GM19240 (cell line): ENCODE data around the gene ARMC7.
"Not testable (repeated sequence)": the region's sequence is repeated elsewhere in the genome, so short reads cannot be mapped to it uniquely, and the experiment has no call there.

ENCODE experiments used
- DNase-seq: peaks from one replicate; pipeline ENCODE4 v3.0.0; 2011; ENCODE audit warnings: low spot score; ENCODE audit not compliant: insufficient read length

ARMC7 gene

DNA sequence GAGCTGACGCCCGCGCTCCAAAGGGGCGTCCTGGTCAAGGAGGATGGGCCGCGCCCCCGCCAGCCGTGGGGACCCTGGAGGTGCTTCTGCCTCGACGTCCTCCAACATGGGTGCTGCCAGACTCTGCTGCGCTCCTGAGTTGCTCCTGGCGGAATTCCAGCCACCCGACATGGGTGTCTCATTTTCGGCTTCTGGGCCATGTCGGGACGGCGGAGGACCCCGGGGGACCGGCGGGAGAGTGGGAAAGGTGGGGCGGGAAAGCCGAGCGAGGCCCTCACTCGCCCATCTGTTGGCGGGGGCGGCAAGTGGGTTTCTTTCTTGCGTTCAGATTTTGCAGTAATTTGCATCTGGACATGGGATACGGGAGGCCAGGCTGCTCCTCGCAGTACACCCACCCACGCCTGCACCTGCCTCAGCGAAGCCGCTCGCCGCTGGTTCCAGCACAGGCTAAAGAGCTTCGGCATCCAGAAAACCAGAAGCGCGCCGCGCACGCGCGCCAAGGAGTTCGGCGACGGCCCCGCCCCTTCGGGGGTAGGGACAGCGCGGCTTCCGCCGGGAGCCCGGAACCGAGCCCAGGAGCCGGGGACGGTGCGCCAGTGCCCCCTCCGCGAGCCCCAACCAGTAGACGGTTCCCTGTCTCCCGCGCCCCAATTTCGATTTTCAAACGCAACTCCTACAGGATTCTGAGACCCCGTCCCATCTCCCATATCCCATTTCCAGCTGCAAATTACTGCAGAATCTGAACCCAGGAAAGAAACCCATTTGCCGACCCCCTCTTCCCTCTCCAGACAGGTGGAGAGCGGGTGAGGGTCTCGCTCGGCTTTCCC is at the start of gene ARMC7:
Gene ARMC7, plus strand, starts transcription at position 563 of the 827 bp plus-strand sequence. CDS start 320 bp downstream, outside the sequence.
- DNase-seq, result peak; percentile 90

DNA sequence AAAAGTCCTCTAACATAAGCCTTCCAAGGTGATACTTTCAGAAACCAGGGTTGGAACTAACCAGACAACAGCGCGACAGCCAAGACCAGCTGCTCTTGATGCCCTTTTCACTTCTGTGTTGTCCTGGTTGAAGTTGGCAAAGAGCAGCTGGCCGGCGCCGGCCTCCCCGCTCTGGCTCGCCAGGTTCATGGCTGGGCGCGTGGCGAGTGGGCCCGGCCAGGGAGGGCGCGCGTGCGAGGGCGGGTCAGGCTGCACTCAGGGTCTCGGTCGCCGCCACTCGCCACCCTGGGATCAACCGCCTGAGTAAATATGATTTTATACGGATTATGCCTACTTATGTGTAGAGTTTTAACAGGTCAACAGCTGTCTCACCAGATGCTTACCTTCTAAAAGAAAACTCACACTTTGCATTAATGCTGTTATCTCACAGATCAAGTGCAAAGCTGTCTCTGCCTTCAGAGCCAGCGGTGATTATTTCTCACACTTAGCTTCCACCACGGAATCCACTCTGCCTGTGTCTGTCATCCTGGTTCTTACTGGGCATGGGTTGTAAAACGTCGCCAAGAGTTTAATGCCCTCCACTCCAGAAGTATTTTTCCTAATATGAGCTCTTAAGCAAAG is 49.2 kb upstream of the ARMC7 start:
- no peak for DNase-seq

DNA sequence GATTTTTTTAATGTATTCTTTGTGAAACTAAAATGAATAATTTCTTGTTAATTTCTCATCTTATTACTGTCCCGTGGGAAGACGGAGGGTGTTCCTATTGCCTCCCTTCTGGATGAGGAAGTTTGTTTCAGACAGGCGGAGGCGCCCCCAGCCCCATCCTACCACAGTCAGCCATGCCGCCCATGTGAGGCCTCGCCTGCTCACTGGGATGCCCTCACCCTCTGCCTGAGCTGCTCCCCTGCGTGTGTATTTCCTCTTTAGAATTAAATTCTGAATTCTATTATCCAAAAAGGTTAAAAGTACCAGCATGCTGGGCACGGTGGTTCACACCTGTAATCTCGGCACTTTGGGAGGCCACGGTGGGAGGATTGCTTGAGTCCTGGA is 48.7 kb upstream of the ARMC7 start:
- DNase-seq, result no peak

DNA sequence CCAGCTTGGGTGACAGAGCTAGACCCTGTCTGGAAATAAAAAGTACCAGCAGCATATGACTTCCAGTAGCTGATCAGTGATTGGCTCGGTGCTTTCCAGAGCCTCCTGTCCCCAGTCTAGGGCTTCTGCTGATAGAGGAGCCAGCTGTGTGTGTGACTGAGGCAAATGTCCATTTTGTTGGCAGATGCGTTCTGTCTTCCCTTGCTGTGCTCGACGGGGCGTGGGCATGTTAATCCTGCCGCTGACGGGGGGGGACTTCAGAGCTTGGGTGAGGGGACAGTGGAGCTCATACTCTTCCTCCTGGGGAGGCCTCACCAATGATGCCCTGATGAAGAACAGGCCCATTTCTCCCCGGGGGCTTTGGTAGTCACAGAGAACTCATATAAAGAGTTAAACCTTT is 48.2 kb upstream of the ARMC7 start:
- no peak for DNase-seq

DNA sequence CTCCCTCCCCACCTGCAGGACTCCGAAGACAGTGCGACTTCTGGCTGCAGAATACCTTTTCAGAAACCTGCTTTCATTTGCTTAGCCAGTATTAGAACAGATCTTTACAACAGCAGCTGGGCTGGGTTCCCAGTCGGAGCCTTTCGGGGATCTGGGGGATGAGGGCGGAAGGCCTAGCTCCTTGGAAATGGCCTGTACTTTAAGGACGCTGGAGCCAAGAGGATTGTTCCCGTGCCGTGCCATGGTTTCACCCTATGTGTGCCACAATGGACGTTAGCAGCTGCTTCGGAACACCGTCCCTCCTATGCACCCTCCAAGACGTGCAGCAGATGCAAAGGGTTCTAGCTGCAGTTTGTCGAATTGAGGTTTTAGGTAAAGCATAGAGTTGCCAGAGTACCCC is 46.6 kb upstream of the ARMC7 start:
- DNase-seq, result no peak

DNA sequence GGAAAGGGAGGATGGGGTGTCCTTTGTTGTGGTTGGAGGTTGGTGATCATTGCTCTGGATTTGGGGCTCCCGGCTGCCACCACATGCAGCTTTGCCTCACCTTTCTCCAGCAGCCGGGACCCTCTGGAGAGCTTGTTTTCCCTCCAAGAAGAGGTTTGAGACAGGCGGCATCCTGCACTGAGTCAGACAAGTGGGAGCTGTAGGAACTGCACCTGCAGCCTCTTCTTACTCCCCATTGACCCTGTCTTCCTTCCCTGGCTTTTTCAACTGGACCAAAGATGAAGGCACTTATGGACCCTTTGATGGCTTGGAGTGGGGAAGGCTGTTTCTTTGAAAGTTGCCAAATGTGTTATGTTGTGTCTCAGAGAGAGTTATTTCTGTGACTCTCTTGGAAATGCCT is 46.1 kb upstream of the ARMC7 start:
- no peak for DNase-seq

DNA sequence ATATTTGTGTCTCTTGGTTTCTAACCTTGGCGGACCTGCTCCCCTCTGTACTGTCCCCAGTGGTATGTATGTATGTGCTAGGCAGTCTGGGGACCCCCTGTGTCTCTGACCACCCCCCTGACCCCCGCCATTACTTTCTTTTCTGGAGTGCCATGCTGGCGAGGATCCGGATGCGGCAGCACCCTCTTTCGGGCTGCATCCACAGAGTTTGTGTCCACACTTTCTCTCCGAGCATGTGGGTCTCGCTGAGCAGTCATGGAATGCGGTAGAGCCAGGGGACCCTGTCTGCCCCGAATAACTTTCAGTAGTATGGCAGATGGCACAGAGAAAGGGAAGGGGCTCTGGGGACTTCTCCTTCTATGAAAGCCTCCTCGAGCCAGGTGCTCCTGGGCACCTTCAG is 45.7 kb upstream of the ARMC7 start:
- no peak for DNase-seq

DNA sequence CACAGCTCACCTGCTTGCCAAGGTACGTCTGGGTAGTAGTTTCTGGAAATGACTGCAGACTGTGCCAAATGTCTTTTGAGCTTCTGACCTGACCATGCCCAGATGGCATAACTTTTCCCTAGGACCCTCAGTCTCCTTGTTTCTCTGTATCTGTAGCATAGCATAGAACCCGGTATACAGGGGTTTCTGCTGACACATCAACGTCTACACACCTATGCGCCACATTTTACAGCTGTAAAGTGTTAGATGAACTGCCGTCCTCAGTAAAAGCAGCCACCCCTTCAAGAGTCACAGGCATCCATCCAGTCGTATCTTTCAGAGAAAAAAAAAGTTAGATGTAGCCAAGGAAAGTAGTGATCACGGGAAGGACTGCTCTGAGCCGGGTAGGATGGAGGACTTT is 45.3 kb upstream of the ARMC7 start:
- DNase-seq, result no peak

DNA sequence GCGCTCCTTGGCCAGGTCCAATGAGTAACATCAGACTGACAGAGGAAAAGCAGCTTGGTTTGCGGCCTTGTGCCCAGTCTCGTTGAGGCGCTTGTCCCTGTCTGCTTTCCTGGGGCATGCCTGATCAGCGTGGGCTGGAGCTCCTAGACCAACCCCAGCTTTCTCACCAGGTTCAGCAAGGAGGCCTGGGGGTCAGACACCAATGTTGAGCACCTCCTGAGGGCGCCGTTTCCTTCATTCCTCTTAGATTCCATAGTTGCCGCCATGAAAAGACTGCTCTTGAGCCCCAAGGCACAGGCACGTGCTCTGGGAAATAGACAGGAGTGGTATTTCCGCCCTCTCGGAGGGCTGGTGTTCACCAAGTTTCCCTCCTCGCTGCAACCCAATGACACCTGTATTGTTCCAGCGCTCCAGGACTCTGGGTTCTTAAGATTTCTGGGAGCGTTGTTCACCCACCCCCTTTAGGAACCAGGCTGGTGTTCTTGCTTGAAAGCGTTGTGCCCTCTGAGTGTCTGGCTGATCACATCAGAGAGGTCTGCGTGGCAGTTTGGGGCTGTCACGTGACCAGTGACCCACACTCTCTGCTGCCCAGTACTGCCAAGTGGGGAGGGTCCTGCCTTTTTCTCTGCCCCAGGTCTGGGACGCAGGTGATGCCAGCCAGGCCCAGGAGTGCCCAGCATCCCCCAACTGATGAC is 44.8 kb upstream of the ARMC7 start:
- no peak for DNase-seq

DNA sequence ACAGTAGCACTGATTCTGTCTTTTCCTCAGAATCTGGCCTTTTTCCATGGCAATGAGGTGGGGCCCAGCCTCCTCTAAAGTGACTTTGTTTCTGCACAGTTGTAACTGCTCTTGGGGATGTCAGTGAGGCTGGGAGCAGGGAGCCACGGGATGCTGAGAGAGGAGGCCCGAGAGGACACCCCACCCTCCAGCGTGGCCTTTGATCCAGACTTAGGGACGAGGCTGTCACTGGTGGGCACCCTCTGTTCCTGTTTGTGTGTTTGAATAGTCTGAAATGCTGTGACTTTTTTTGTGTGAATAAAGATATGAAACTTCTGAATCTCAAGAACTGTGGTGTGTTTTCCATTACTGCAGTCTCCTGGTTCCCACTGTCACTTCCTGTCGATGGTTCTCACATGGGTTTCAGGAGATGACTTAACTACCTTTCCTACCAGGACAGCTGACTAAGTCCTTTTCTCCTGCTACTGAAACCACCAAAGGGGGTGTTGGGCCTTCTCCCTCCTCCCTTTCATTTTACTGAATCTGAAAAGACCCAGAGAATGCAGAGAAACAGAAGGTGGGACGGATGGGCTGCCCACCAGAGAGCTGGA is 44.1 kb upstream of the ARMC7 start:
- DNase-seq, result no peak

DNA sequence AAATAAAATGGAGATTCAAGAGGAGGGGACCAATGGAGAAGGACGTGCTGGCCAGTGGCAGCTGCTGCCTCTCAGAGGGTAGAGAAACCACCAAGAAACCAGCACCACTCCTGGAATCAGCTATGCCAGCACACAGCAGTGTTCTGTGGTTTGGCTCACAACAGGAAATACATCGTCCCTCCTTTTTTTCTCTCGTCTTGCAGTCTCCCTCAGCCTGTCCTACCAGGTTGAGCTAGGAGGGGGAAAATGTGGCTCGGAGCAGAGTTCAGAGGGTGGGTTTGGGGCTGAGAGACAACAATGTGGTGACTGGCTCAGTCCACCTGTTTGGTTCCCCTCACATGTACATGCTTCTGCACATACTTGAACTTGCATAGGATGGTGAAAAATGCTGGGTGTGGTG is 41.9 kb upstream of the ARMC7 start:
- DNase-seq, result no peak

DNA sequence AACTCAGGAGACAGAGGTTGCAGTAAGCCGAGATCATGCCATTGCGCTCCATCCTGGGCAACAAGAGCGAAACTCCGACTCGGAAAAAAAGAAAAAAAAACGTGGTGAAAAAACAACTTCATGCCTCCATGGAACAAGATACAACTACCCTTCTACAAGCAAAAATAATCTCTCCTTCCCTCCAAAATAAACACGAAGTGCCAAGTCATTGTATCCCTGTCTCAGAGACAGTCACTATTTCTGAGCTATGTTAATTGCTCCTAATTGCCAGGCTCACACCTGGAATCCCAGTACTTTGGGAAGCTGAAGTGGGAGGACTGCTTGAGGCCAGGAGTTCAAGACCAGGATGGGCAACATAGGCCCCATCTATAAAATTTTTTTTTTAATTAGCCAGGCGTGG is 41.0 kb upstream of the ARMC7 start:
- no peak for DNase-seq

DNA sequence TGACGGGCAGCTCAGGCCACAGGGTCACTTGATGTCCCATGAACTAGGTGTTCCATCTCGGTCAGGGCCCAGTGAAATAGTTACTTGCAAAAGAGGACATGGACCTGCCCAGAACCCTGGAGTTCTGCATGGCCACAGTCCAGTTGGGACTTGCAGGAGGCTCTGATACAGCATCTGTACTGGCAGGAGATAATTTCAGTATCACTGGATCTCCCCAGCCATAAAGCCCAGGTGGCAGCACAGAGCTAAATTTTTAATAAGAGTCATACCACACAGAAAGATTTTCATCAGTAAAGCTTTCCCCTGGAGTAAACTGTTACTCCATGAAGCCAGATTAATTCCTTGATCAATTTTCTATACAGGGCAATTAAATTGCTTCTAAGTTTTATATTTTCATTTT is 40.0 kb upstream of the ARMC7 start:
- DNase-seq, result no peak

DNA sequence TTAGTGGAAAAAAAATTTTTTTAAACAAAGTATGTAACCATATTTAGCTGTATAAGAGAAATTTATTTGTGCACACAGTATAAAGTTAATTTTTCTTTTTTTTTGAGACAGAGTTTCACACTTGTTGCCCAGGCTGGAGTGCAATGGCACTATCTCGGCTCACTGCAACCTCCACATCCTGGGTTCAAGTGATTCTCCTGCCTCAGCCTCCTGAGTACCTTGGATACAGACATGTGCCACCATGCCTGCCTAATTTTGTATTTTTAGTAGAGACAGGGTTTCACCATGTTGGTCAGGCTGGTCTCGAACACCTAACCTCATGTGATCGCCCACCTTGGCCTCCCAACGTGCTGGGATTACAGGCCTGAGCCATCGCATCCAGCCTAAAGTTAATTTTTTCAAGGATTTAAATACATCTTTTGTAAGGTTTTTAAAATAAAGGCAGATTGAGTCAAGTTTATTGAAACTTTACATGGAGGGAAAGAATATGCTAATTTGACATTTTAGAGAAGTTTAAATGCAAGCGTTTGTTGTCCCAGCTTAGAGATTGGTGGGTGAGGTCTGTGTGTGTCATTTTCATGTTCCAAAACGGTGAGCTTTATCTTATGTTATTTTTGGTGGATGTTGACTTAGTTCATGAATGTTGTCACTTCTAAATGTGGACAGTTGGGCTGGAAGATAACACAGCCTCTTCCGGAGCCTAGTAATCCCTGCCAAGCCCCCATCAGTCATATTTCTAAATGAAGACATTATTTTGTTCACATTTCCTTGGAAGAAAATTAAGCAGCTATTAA is 38.1 kb upstream of the ARMC7 start:
- not testable (repeated sequence) for DNase-seq

DNA sequence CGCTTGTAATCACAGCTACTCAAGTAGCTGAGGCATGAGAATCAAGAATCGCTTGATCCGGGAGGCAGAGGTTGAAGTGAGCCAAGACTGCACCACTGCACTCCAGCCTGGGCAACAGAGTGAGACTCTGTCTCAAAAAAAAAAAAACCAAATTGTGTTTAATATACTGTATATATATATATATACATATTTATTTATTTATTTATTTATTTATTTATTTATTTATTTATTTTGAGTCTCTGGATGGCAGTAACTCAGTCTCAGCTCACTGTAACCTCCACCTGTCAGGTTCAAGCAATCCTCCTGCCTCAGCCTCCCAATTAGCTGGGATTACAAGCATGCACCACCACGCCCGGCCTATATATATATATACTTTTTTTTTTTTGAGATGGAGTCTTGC is 36.9 kb upstream of the ARMC7 start:
- DNase-seq, result not testable (repeated sequence)

DNA sequence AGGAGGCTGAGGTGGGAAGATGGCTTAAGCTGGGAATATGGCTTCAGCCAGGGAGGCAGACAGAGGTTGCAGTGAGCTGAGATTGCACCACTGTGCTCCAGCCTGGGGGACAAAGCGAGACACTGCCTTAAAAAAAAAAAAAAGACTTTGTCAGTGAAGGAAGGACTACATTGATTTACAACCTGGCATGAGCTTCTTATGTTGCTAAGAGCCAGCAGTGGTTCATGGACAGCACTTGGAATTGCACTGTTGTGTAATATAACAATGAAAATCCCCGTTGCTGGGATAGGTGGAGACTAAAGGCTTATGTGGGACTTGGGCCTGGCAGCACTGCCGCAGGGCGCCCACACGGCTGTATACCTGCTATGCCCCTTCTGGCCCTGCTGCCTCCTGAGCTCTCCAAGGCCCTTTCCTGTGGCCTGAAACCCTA is 36.1 kb upstream of the ARMC7 start:
- DNase-seq, result no peak

DNA sequence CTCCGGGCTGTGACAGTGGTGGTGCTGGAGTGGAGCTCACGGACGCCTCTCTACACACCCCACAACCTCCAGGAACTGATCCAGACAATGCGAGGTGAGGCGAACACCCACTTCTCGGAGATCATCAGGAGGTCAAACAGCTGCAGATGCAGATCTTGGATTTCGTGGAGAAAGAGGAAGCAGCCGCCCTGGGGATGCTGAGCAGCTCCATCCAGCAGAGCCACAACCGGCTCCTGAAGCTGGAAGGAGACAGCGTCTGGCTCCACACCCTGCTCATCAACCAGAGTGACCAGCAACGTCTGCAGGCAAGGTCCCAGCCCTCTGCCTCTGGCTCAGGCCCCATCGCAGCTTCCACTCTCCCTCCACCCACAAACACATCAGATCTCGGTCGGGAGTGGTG is 35.2 kb upstream of the ARMC7 start:
- no peak for DNase-seq

DNA sequence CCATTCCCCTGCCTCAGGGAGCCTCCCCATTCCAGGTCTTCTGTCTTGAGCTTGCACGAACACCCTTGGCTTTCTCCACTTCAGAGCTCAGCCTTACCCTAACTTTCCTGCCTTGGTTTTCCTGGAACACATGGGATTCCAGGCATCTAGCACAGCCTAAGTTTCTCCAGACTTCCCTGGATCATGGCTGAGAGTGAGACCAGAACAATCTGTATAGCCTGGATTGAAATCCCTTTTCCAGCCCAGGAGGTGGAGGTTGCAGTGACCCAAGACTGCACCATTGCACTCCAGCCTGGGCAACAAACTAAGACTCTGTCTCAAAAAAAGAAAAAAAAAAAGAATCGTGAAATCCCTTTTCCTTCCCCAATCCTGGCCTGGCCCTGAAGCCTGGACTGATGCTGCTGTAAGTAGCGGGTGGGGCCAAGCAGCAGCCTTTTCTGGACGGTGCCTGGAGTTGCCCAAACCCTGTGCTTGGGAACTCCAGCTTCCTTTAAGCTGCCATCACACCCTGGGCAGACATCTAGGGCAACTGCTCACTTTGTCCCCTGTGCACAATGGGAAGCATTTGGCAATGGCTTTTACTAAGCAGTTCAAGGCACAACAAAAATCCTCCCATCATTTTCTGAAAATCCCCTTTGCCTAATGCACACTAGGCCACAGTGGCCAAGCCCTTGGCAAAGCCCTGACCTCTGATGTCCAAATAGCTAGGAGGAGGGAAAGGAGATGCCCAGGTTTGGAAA is 34.0 kb upstream of the ARMC7 start:
- no peak for DNase-seq

DNA sequence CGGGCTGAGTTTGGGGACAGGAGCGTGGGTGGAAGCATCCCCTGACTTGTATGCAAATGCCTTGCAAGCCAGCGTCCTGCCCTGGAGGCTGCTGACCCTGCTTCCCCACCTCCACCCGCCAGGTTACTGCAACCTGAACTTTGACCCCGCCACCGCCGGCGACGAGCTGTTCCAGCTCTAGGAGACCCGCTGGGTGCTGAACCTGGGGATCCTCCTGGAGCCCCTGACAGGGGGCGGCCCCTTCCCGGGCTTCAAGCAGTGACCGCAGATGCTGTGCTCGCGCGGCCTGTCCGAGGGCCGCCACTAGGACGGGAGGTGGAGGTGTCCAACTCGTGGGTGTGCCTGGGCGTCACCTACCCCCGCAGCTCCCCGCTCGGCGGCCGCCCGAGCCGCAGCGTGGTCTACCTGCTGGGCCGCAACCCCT is 32.7 kb upstream of the ARMC7 start:
- DNase-seq, result no peak

DNA sequence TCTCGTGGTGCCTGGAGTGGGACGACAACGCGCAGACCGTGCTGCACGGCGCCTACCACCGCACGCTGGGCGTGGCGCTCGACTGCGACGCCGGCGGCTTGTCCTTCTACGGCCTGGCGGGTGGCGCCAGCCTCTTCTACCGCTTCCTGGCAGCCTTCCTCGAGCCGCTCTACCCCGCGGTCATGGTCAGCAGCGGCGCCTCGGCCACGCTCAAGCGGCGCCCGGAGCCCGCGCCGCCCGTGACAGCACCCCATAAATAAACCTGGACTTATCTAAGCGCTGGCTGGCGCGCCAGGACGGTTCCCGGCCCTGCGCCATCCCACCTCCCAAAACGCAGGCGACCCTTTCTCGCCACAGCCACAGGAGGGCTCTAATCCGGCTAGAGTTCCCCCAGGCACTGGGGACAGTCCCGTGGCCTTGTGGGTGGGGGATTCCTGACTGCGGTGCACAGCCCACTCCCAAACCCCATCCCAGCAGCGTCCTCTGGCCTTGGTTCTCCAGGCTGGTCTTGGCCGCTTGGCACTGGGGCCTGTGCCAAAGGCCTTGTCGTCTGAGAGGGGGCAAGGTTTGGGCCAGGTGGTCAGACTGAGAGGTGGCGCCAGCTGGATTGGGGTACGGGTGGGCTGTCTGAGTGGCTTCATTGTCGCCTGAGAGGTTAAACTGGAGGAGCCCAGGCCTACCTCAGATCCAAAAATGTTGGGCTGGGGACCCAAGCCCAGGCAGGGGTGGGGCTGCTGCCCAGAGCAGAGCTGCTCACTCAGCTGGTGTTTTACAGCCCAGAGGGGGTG is 32.1 kb upstream of the ARMC7 start:
- no peak for DNase-seq
